DOHH2 (cell line): ENCODE results near the gene TNFRSF21.

ENCODE experiments used
- H3F3A ChIP-seq: fragments of 200-600 bp; sonication (generic), shearing (Covaris generic); 2 replicates; pipeline ENCODE4 v1.6.0; 2016; ENCODE audit warnings: antibody characterized with exemption, mild to moderate bottlenecking; ENCODE audit not compliant: control insufficient read depth, insufficient read depth
- H3K27ac ChIP-seq: fragments of 200-600 bp; sonication (generic); 2 replicates; pipeline ENCODE4 v1.5.1; 2014; ENCODE audit warnings: low read depth, mild to moderate bottlenecking, low read length, moderate library complexity
- H3K27me3 ChIP-seq: fragments of 200-600 bp; sonication (generic); 2 replicates; pipeline ENCODE4 v1.6.1; 2014; ENCODE audit warnings: mild to moderate bottlenecking, low read length, mixed read lengths; ENCODE audit not compliant: control insufficient read depth
- H3K36me3 ChIP-seq: fragments of 200-600 bp; sonication (generic); 2 replicates; pipeline ENCODE4 v1.6.1; 2014; ENCODE audit warnings: mild to moderate bottlenecking, low read length, moderate library complexity, mixed read lengths; ENCODE audit not compliant: control insufficient read depth
- H3K4me1 ChIP-seq: fragments of 200-600 bp; sonication (generic); 2 replicates; pipeline ENCODE4 v1.6.1; 2014; ENCODE audit warnings: mild to moderate bottlenecking, low read length, mixed read lengths; ENCODE audit not compliant: control insufficient read depth
- H3K4me2 ChIP-seq: fragments of 200-600 bp; sonication (generic); 2 replicates; pipeline ENCODE4 v1.6.0; 2014; ENCODE audit warnings: mild to moderate bottlenecking, low read length, moderate library complexity
- H3K4me3 ChIP-seq: fragments of 200-600 bp; sonication (generic); 2 replicates; pipeline ENCODE4 v1.5.1; 2014; ENCODE audit warnings: mild to moderate bottlenecking, low read length, mixed read lengths
- H3K79me2 ChIP-seq: fragments of 200-600 bp; sonication (generic); 2 replicates; pipeline ENCODE4 v1.6.1; 2014; ENCODE audit warnings: mild to moderate bottlenecking, low read length, mixed read lengths; ENCODE audit not compliant: control insufficient read depth
- H3K9me2 ChIP-seq: fragments of 200-600 bp; sonication (generic); replicated peaks from 2 replicates; pipeline ENCODE4 v1.6.1; 2014; ENCODE audit warnings: mild to moderate bottlenecking, low read length, mixed read lengths; ENCODE audit not compliant: control insufficient read depth
- H3K9me3 ChIP-seq: fragments of 200-600 bp; sonication (generic); 2 replicates; pipeline ENCODE4 v1.6.1; 2014; ENCODE audit warnings: antibody characterized with exemption, low read length, mixed read lengths; ENCODE audit not compliant: control insufficient read depth, insufficient read depth
- H4K20me1 ChIP-seq: fragments of 200-600 bp; sonication (generic); 2 replicates; pipeline ENCODE4 v1.6.0; 2014; ENCODE audit warnings: low read depth, mild to moderate bottlenecking, antibody characterized with exemption, low read length, moderate library complexity; ENCODE audit not compliant: control insufficient read depth, insufficient read depth
- EZH2phosphoT487 ChIP-seq: fragments of 200-600 bp; sonication (generic); IDR thresholded peaks from 2 replicates; pipeline ENCODE4 v1.6.1; 2017; ENCODE audit warnings: borderline replicate concordance, mild to moderate bottlenecking, antibody characterized with exemption, low read length, moderate library complexity, mixed read lengths
- TF ChIP-seq, protein P1 (sequence below): fragments of 200-600 bp; sonication (generic); IDR thresholded peaks from one replicate; pipeline ENCODE4 v1.5.1; 2014; ENCODE audit warnings: antibody characterized with exemption, mild to moderate bottlenecking, low read depth, low read length; ENCODE audit not compliant: poor library complexity, severe bottlenecking

Gene TNFRSF21

DNA sequence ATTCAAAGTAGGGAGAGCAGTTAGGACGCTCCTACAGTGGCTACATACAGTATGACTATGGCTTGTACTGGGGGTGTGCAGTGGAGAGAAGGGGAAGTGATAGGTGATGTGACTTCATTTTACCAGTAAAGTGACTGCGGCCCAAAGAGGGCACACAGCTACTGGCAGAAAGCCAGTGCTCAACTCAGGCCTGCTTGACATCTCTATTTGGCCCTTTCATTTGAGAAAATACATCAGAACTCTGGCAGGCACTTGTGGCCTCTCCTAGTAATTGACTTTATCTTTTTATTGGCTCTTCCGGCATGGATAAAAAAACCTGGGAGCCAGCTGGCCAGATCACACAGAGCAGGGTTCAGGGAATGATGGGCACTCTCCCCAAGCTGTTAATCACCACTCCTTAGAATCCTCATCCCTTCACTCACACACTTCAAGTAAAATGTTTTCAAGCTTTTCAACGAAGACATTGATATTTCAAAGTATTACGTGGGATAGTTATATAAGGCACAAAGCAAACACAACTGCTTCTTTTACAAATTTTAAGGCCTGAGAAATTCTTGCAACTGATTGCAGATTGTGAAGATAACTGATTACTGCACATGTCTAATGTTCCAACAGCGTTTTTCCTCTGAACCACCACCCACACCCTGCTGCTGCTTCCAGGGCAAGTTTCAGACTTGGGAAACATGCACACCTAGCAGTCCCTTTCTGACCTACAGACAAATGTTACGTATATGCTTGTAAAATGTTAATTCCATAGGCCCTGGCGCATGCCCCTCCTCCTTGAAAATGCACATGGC lies 73.5 kb downstream of the TNFRSF21 start:
- Histone ChIP-seq H3K9me3 (no peaks in the 10 kb centered on the region), H3K4me2 (no peak overlapping the region), H3K36me3 (no peaks in the 10 kb centered on the region), H3K4me3 (no peak overlapping the region), H3F3A (no peaks in the 10 kb centered on the region), H3K79me2 (no peaks in the 10 kb centered on the region), H3K27me3 (no peaks in the 10 kb centered on the region), H3K4me1 (peaks cover 33% of the 10 kb centered on the region), H4K20me1 (no peaks in the 10 kb centered on the region), H3K27ac (no peak overlapping the region), H3K9me2 (no peaks in the 10 kb centered on the region)
- TF ChIP-seq, protein P1, sequence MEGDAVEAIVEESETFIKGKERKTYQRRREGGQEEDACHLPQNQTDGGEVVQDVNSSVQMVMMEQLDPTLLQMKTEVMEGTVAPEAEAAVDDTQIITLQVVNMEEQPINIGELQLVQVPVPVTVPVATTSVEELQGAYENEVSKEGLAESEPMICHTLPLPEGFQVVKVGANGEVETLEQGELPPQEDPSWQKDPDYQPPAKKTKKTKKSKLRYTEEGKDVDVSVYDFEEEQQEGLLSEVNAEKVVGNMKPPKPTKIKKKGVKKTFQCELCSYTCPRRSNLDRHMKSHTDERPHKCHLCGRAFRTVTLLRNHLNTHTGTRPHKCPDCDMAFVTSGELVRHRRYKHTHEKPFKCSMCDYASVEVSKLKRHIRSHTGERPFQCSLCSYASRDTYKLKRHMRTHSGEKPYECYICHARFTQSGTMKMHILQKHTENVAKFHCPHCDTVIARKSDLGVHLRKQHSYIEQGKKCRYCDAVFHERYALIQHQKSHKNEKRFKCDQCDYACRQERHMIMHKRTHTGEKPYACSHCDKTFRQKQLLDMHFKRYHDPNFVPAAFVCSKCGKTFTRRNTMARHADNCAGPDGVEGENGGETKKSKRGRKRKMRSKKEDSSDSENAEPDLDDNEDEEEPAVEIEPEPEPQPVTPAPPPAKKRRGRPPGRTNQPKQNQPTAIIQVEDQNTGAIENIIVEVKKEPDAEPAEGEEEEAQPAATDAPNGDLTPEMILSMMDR, result no peak
- TF ChIP-seq EZH2phosphoT487, result no peak

DNA sequence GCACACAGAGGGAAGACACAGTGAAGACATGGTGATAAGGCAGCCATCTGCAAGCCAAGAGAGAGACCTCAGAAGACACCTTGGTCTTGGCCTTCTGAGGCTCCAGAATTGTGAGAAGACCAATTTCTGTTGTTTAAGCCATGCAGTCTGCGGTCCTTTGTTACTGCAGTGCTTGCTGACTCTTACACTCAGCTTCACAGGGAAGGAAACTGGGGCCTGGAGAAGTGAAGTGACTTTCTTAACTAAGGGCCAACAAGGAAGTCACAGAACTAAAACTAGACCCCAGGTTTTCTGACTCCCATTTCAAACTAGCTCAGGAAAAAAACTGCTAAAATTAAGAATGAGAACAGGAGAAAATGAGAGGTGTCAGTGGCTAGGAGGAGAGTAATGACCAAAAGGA lies 74.3 kb downstream of the TNFRSF21 start:
- H3K9me2 ChIP-seq, result no peaks in the 10 kb centered on the region
- H3K4me3 ChIP-seq, result no peak overlapping the region

DNA sequence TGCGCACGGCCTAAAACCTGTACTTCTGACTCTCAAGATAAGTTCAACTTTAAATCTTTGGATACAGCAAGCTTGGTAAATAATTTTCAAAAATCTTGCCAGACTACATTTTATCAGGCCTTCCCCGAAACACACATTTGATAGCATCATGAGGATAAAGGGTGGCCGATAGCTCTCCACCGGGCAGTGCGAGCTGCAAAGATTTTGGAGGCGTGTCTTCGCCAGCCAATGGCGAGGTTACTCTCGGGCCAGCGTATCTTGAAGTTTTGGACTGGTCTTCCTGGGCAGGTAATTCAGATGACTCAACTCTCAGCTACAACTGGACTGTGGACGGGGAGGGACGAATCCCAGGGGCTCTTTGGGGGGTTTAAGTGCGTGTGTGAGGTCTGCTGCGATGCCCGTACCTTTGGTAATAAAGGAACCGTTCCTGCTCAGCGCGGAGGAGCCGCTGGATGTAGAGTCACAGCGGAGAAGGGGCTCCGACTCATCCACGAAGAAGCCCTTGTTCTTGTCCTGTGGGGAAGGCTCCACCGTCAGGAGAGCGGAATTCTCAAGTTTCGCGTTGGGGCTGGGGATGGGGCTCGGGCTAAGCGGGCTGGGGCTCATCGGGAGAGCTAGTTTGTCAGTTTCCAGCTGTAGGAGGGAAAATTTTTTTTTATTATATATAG lies 75.3 kb downstream of the TNFRSF21 start:
- TF ChIP-seq, protein P1, result no peak
- no peak for TF ChIP-seq EZH2phosphoT487
- Histone ChIP-seq H3K4me2 (no peak overlapping the region), H3K4me1 (peaks cover 18% of the 10 kb centered on the region), H3K9me2 (no peaks in the 10 kb centered on the region), H3K4me3 (no peak overlapping the region), H4K20me1 (no peaks in the 10 kb centered on the region), H3K27ac (no peak overlapping the region), H3K79me2 (no peaks in the 10 kb centered on the region), H3K9me3 (no peaks in the 10 kb centered on the region), H3K27me3 (no peaks in the 10 kb centered on the region), H3F3A (no peaks in the 10 kb centered on the region), H3K36me3 (no peaks in the 10 kb centered on the region)

More for the DNA sequence above, 74.3 kb downstream of the TNFRSF21 start:
- Histone ChIP-seq H3K27me3 (no peaks in the 10 kb centered on the region), H3K36me3 (no peaks in the 10 kb centered on the region), H3F3A (no peaks in the 10 kb centered on the region), H3K9me3 (no peaks in the 10 kb centered on the region), H4K20me1 (no peaks in the 10 kb centered on the region), H3K4me2 (no peak overlapping the region), H3K79me2 (no peaks in the 10 kb centered on the region), H3K4me1 (peaks cover 29% of the 10 kb centered on the region), H3K27ac (no peak overlapping the region)
- no peak for TF ChIP-seq EZH2phosphoT487
- TF ChIP-seq, protein P1, result no peak
